ENCODE results near the gene HOXD13. TPM values are rescaled to one million over a fixed set of nuclear protein-coding genes. Genes with fewer than 3 reads are reported as not detected.

Gene HOXD13
- total and polyA plus RNA-seq, 2 of the 13 experiments (the other 11 are each of a cell fraction or from before 2014, with no cell fraction given) = not detected

DNA sequence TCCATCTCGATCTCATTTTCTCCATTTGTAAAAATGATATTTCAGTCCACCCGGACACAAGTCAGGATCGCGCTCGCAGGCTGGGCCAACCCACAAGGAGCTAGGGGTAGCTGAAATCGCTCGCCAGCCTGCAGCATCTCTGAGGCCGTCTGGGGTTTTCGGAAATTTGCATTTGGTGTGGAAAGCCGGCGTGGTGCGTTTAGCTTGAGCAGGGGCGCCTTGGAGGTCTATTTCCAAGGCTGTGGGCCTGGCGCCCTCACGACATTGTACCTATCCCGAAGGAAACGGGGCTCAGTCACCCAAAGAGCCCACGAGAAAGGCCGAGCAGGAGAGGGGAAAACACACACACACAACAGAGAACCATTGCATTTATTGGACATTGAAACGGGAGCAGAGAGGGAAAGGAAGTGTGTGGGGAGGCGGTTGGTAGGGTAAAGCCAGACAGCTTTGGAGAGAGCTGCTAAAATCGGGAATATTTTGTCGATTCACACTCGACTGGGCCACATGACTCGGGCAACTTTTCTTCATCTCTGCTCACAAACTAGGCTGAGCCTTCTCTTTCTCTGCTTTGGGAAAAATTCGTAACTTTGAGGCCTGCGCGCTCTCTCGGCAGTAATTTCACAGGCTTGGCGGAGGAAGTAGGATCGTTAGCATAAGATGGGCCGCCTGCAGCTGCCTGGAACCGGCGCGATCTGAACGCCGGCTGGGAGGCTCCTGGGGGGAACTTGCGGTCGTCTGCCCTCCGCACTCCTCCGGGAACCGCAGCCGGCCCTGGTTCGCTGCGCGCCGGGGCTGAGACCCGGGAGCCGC is 35.9 kb downstream of the HOXD13 start:
- BruUV-seq (replicated peaks) = no TSS peak
- Histone ChIP-seq H3K4me2 (ENCODE audit: low read depth, low read length) (no peak overlapping the region), H3K79me2 (ENCODE audit: insufficient read depth, low read length) (no peaks in the 10 kb centered on the region), H4K20me1 (ENCODE audit: insufficient read depth, low read length) (no peaks in the 10 kb centered on the region; the same call in 1 of the 2 replicates), H3K27me3 (ENCODE audit: control insufficient read depth in 1 of 2, insufficient read depth in 2 of 2, low read length in 2 of 2) (peaks cover 13 to 81% of the 10 kb centered on the region in 2 experiments), H3K4me3 (replicated peaks in 1 of 3; ENCODE audit: insufficient read depth in 1 of 3, low read depth in 2 of 3, low read length in 3 of 3) (no peak overlapping the region), H3K27ac (ENCODE audit: extremely low read length, insufficient read depth, low read length) (no peak overlapping the region), H3K9ac (ENCODE audit: insufficient read depth, low read depth, low read length) (no peak overlapping the region), H3K9me3 (ENCODE audit: low read length) (no peaks in the 10 kb centered on the region), H3K36me3 (replicated peaks in 1 of 2; ENCODE audit: control insufficient read depth in 1 of 2, insufficient read depth in 2 of 2, low read length in 2 of 2) (no peaks in the 10 kb centered on the region), H3K4me1 (ENCODE audit: insufficient read depth, low read length) (no peaks in the 10 kb centered on the region), H2AFZ (ENCODE audit: low read length) (no peak overlapping the region)
- CTCF ChIA-PET (ENCODE audit: low intra/inter-chr PET ratio, low total read pairs) = interaction anchor here (1.8 to 3.0 kb wide), 6 partner anchors 12 to 686 kb away, joined by 7 to 44 read pairs (median 15); no protein-coding TSS in a partner anchor
- TF ChIP-seq, protein P1, sequence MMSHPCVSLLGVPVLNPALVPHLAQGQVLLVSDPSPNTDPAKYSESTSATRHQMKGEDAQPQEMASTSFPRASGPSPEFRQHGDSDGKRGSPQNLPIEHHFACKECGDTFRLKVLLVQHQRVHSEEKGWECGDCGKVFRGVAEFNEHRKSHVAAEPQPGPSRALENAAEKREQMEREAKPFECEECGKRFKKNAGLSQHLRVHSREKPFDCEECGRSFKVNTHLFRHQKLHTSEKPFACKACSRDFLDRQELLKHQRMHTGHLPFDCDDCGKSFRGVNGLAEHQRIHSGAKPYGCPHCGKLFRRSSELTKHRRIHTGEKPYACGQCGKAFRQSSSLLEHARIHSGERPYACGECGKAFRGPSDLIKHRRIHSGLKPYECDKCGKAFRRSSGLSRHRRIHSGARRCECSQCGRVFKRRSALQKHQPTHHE (CRISPR knock-in tag; IDR thresholded peaks at IDR 0.05; ENCODE audit: borderline replicate concordance) = no peak
- no peak for TF ChIP-seq FOXC1 (CRISPR knock-in tag; IDR thresholded peaks at IDR 0.05; ENCODE audit: borderline replicate concordance)
- TF ChIP-seq TCF12 (IDR thresholded peaks at IDR 0.05) = no peak
- no peak for TF ChIP-seq TCF12 (CRISPR knock-in tag; IDR thresholded peaks at IDR 0.05)
- POLR2A ChIA-PET = no interaction called here
- FAIRE-seq (no peak), DNase-seq (ENCODE audit: low spot score) (no peak), ATAC-seq (no peak)
- WGBS (ENCODE audit: low lambda C conversion rate) = 32% methylated on average over 48 of the region's 49 CpGs
- in situ Hi-C loops (cut with HindIII; ENCODE audit: extremely low pct_ligation_motif_present, low pct_unique_long_range_greater_than_20kb) (loop anchor here (5.0 kb wide), 4 partner anchors 424 to 1019 kb away; no protein-coding TSS in a partner anchor), intact Hi-C loops (cut with micrococcal nuclease; ENCODE audit: unreplicated experiment) (no loop called here)

All from HepG2 (cell line).